Karpas-422 (cell line): ENCODE data around the gene GABRR3. TPM values are rescaled to one million over a fixed set of nuclear protein-coding genes. Genes with fewer than 3 reads are reported as not detected.
"Not testable (repeated sequence)": the region's sequence is repeated elsewhere in the genome, so short reads cannot be mapped to it uniquely, and the experiment has no call there.

Experiments used
- DNase-seq: peaks from one replicate; pipeline ENCODE4 v3.0.0-alpha.2; 2015
- H2AFZ ChIP-seq: fragments of 200-600 bp; sonication (generic); 2 replicates; pipeline ENCODE4 v1.6.1; 2014; ENCODE audit warnings: antibody characterized with exemption, low read length, mixed read lengths
- H3K27ac ChIP-seq: fragments of 200-600 bp; sonication (generic); 2 replicates; pipeline ENCODE4 v1.5.1; 2014; ENCODE audit warnings: mild to moderate bottlenecking, low read length, moderate library complexity
- H3K27me3 ChIP-seq: fragments of 200-600 bp; sonication (generic); 2 replicates; pipeline ENCODE4 v1.6.1; 2014; ENCODE audit warnings: low read length, mixed read lengths
- H3K36me3 ChIP-seq: fragments of 200-600 bp; sonication (generic); 2 replicates; pipeline ENCODE4 v1.6.1; 2014; ENCODE audit warnings: low read length, mixed read lengths; ENCODE audit not compliant: insufficient read depth
- H3K4me1 ChIP-seq: fragments of 200-600 bp; sonication (generic); 2 replicates; pipeline ENCODE4 v1.6.1; 2014; ENCODE audit warnings: mild to moderate bottlenecking, low read length, mixed read lengths
- H3K4me2 ChIP-seq: fragments of 200-600 bp; sonication (generic); 2 replicates; pipeline ENCODE4 v1.6.1; 2014; ENCODE audit warnings: low read length, low read depth, mild to moderate bottlenecking; ENCODE audit not compliant: poor library complexity, severe bottlenecking
- H3K4me3 ChIP-seq: fragments of 200-600 bp; sonication (generic); 2 replicates; pipeline ENCODE4 v1.5.1; 2014; ENCODE audit warnings: mild to moderate bottlenecking, antibody characterized with exemption, low read length, mixed read lengths
- H3K79me2 ChIP-seq: fragments of 200-600 bp; sonication (generic); 2 replicates; pipeline ENCODE4 v1.6.1; 2014; ENCODE audit warnings: mild to moderate bottlenecking, low read length, mixed read lengths
- H3K9ac ChIP-seq: fragments of 200-600 bp; sonication (generic); 2 replicates; pipeline ENCODE4 v1.6.0; 2014; ENCODE audit warnings: low read length
- H3K9me2 ChIP-seq: fragments of 200-600 bp; sonication (generic), shearing (Covaris generic); replicated peaks from 2 replicates; pipeline ENCODE4 v1.6.0; 2014; ENCODE audit warnings: mild to moderate bottlenecking, low read length, moderate library complexity; ENCODE audit not compliant: insufficient read depth
- H3K9me3 ChIP-seq: fragments of 300-700, 200-600 bp; sonication (generic); 2 replicates; pipeline ENCODE4 v1.6.1; 2014; ENCODE audit warnings: low read length, mixed read lengths
- H4K20me1 ChIP-seq: fragments of 200-600 bp; sonication (generic); 2 replicates; pipeline ENCODE4 v1.6.1; 2014; ENCODE audit warnings: mild to moderate bottlenecking, antibody characterized with exemption, low read length, low read depth; ENCODE audit not compliant: insufficient read depth
- total RNA-seq: library from RNA; depleted of rRNA; stranded (reverse); fragments of >200 nt; shearing (Covaris generic); gene quantifications from 2 replicates; pipeline ENCODE4 v1.2.3, GENCODE V29; 2014; ENCODE audit warnings: low replicate concordance

The GABRR3 gene
- total RNA-seq, 1 experiment from 2014 or later = not detected

DNA sequence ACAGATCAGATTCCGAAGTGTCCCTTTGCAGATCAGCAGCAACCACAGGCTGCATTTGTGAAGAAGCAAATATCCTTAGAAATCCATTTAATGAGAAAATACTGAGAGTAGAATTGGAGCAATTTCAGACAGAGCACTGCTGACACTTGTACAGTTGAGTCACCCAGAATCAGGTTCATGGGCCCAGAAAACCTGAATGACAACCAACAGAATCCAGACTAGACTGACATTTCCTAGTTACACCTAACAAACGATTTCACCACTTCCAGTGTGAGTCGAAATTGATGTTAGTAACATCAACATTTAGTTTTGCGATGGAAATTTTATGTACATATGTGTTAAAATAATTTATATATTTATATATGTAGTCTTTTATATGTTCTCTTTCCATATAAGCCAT lies 16.8 kb downstream of the GABRR3 start:
- Histone ChIP-seq H3K9me2 (no peaks in the 10 kb centered on the region), H3K4me2 (no peak overlapping the region), H3K27ac (no peak overlapping the region), H2AFZ (no peak overlapping the region), H4K20me1 (no peaks in the 10 kb centered on the region), H3K36me3 (no peaks in the 10 kb centered on the region), H3K9ac (no peak overlapping the region), H3K4me3 (no peak overlapping the region), H3K79me2 (no peaks in the 10 kb centered on the region), H3K4me1 (no peaks in the 10 kb centered on the region), H3K9me3 (no peaks in the 10 kb centered on the region), H3K27me3 (no peaks in the 10 kb centered on the region)
- DNase-seq = no peak

- H3K36me3 ChIP-seq = no peaks in the 10 kb centered on the region
- H3K4me2 ChIP-seq = no peak overlapping the region
- H2AFZ ChIP-seq = no peak overlapping the region
- no peaks in the 10 kb centered on the region for H3K9me3 ChIP-seq
- no peaks in the 10 kb centered on the region for H3K9me2 ChIP-seq
- H3K9ac ChIP-seq = no peak overlapping the region
- H3K4me3 ChIP-seq = no peak overlapping the region
- H3K27ac ChIP-seq = no peak overlapping the region
- H4K20me1 ChIP-seq = no peaks in the 10 kb centered on the region
- no peaks in the 10 kb centered on the region for H3K4me1 ChIP-seq
- no peaks in the 10 kb centered on the region for H3K79me2 ChIP-seq
- no peak for DNase-seq
- no peaks in the 10 kb centered on the region for H3K27me3 ChIP-seq
Measured at GRCh38 chr3:98014268-98014585, 20.9 kb downstream of the GABRR3 start.

- no peaks in the 10 kb centered on the region for H3K27me3 ChIP-seq
- no peaks in the 10 kb centered on the region for H3K79me2 ChIP-seq
- no peaks in the 10 kb centered on the region for H3K4me1 ChIP-seq
- DNase-seq = no peak
- H2AFZ ChIP-seq = no peak overlapping the region
- no peaks in the 10 kb centered on the region for H4K20me1 ChIP-seq
- H3K27ac ChIP-seq = no peak overlapping the region
- H3K4me3 ChIP-seq = no peak overlapping the region
- H3K9me3 ChIP-seq = no peaks in the 10 kb centered on the region
- H3K9me2 ChIP-seq = no peaks in the 10 kb centered on the region
- H3K36me3 ChIP-seq = no peaks in the 10 kb centered on the region
- no peak overlapping the region for H3K9ac ChIP-seq
- H3K4me2 ChIP-seq = no peak overlapping the region
Measured at GRCh38 chr3:98013411-98014267, 21.5 kb downstream of the GABRR3 start.

DNA sequence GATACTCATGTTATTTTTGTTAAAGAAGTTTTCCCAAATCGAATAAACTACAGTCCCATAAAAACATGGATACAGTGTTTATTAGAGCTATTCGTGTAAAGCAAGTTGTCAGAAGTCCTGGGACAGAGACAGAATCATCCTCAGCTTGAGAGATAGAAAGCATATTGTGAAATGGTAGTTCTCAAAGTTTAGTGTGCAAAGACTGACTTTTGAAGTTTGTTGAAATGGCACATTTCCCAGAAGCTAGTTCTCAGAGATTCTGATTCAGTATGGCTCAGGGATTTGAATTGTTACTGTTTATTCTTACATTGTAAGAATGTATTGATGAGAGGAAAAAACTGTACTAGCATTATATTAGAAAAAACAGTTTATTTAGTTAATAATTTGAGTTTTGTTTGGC lies 22.1 kb downstream of the GABRR3 start:
- no peak for DNase-seq
- Histone ChIP-seq H3K27me3 (no peaks in the 10 kb centered on the region), H3K79me2 (no peaks in the 10 kb centered on the region), H3K9me3 (no peaks in the 10 kb centered on the region), H2AFZ (no peak overlapping the region), H3K9ac (no peak overlapping the region), H3K4me3 (no peak overlapping the region), H3K4me2 (no peak overlapping the region), H3K4me1 (no peaks in the 10 kb centered on the region), H3K27ac (no peak overlapping the region), H4K20me1 (no peaks in the 10 kb centered on the region), H3K9me2 (no peaks in the 10 kb centered on the region), H3K36me3 (no peaks in the 10 kb centered on the region)

DNA sequence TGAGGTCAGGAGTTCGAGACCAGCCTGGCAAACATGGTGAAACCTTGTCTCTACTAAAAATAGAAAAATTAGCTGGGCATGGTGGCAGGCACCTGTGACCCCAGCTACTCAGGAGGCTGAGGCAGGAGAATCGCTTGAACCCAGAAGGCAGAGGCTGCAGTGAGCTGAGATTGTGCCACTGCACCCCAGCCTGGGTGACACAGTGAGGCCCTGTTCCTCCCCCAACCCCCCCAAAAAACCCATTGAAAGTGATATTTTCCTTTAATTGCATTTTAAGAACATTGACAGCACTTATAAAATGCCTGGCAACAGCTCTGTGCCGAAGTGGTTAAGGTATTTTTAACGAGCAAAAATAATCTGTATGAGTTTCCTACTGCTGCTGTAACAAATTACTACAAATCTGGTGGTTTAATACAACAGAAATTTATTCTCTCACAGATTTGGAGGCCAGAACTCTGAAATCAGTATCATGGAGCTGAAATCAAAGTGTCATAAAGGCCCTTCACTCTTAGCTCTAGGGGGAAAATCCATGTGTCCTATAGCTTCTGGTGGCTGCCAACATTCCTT lies 24.1 kb downstream of the GABRR3 start:
- not testable (repeated sequence) for H2AFZ ChIP-seq, H3K4me3 ChIP-seq, H3K36me3 ChIP-seq, H3K4me1 ChIP-seq, H3K9me2 ChIP-seq, DNase-seq, H3K27ac ChIP-seq, H3K79me2 ChIP-seq, H3K9me3 ChIP-seq, H4K20me1 ChIP-seq, H3K27me3 ChIP-seq, H3K4me2 ChIP-seq, H3K9ac ChIP-seq

DNA sequence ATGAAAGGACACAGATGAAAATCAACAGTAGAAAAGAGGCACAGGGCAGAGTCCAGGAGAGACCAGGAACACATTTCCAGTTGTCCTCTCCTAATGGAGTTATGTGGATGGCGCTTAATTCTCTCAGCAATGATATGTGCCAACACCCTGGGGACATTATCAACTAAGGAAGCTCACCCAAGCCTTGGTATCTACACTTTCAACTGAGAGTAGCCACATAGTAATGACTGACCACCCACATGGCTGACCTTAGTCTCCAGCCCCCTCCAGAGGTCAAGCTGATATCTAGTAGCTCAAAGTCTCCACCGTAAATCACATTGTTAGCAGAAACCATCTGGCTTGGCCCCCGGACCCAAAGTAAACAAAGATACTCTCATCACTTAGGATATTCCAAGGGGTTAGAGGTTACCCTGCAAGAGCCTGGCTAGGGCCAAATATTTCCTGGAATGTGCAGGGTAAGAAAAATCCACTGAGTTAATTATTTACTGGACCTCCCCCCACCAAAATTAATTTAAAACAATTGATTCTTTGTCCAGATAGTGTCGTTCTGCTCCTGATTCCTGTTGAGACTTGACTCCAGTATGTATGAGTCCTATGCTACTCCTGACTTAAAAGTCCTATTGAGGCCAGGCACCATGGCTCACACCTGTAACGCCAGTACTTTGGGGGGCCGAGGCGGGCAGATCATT lies 24.8 kb downstream of the GABRR3 start:
- Histone ChIP-seq H3K27me3 (no peaks in the 10 kb centered on the region), H3K36me3 (no peaks in the 10 kb centered on the region), H3K4me2 (no peak overlapping the region), H3K9me3 (no peaks in the 10 kb centered on the region), H3K4me3 (no peak overlapping the region), H3K79me2 (no peaks in the 10 kb centered on the region), H4K20me1 (no peaks in the 10 kb centered on the region), H3K9ac (no peak overlapping the region), H3K4me1 (no peaks in the 10 kb centered on the region), H3K27ac (no peak overlapping the region), H3K9me2 (no peaks in the 10 kb centered on the region), H2AFZ (no peak overlapping the region)
- no peak for DNase-seq

DNA sequence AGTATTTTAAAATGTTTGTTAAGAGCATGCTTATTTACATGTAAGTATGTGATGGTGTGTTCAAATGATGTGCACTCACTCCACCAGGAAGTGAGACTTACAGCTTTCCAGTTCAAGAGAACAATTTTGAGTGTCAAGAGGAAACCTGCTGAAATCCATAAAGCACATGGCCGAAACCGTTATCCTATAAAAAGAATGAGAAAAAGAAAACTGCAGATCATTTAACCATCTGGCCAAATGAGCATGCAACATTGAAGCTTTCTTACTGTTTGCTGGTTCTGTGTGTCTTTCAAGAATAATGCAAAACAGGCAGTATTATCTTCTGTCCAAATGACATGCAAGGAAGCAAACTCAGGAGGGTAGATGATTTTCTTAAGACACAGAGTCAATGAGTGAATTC lies 26.3 kb downstream of the GABRR3 start:
- no peak overlapping the region for H2AFZ ChIP-seq
- no peaks in the 10 kb centered on the region for H3K9me3 ChIP-seq
- H3K4me3 ChIP-seq = no peak overlapping the region
- DNase-seq = no peak
- no peaks in the 10 kb centered on the region for H3K9me2 ChIP-seq
- no peaks in the 10 kb centered on the region for H3K36me3 ChIP-seq
- no peak overlapping the region for H3K9ac ChIP-seq
- no peaks in the 10 kb centered on the region for H3K4me1 ChIP-seq
- H4K20me1 ChIP-seq = no peaks in the 10 kb centered on the region
- no peaks in the 10 kb centered on the region for H3K27me3 ChIP-seq
- no peak overlapping the region for H3K4me2 ChIP-seq
- no peak overlapping the region for H3K27ac ChIP-seq
- no peaks in the 10 kb centered on the region for H3K79me2 ChIP-seq

DNA sequence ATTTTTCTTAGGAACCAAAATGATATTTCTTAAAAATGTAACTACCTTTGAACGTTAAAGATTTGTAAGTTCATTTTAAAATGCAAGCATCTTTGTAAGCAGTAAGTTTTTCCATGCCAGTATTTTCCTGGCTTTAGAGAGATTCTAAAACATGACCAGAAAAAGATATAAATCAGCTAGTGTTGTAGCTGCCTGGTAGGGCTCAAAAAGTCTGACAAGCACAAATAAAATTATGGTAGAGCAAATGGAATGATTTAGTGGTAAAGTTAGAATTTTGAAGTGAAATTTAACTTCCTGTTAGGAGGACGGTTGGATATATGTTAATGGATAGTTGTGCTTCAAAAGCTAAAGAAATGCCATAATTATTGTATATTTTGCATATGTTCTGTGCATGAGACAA lies 29.7 kb downstream of the GABRR3 start:
- Histone ChIP-seq H3K4me2 (no peak overlapping the region), H2AFZ (no peak overlapping the region), H3K27ac (no peak overlapping the region), H3K4me1 (no peaks in the 10 kb centered on the region; the same call in 1 of the 2 replicates), H3K79me2 (no peaks in the 10 kb centered on the region), H3K4me3 (no peak overlapping the region), H4K20me1 (no peaks in the 10 kb centered on the region), H3K9me3 (no peaks in the 10 kb centered on the region), H3K9me2 (no peaks in the 10 kb centered on the region), H3K27me3 (no peaks in the 10 kb centered on the region), H3K9ac (no peak overlapping the region), H3K36me3 (no peaks in the 10 kb centered on the region)
- no peak for DNase-seq
